ENCODE results near the gene HBS1L.

DNA sequence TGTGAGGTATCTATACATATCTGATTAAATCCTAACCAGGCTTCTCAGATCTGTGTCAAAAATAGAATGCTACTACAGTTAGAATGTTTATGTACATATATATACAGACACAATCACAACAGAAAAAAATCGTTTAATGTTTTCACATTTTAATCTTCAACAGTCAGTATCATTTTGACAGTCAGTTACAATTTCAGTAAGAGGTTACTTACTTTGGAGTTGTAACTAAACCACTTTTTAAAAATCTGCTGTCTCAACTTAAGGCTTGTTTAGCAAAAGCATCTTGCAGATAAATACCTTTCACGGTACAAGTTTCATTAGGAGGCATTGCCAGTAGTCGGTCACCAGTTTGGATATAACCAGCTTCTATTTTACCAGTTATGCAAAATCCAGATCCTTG, 72.5 kb downstream of the HBS1L start:
- TF ChIP-seq, protein P1, sequence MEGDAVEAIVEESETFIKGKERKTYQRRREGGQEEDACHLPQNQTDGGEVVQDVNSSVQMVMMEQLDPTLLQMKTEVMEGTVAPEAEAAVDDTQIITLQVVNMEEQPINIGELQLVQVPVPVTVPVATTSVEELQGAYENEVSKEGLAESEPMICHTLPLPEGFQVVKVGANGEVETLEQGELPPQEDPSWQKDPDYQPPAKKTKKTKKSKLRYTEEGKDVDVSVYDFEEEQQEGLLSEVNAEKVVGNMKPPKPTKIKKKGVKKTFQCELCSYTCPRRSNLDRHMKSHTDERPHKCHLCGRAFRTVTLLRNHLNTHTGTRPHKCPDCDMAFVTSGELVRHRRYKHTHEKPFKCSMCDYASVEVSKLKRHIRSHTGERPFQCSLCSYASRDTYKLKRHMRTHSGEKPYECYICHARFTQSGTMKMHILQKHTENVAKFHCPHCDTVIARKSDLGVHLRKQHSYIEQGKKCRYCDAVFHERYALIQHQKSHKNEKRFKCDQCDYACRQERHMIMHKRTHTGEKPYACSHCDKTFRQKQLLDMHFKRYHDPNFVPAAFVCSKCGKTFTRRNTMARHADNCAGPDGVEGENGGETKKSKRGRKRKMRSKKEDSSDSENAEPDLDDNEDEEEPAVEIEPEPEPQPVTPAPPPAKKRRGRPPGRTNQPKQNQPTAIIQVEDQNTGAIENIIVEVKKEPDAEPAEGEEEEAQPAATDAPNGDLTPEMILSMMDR (IDR thresholded peaks at IDR 0.05), result no peak
- TF ChIP-seq POLR2A (IDR thresholded peaks at IDR 0.05) (no peak), POLR2AphosphoS5 (IDR thresholded peaks at IDR 0.05) (no peak)

All from stomach (tissue), 4 donors.